Measurements from ENCODE around the gene TEK.

Gene TEK

GRCh38 chr9:27258662-27259061, 149.6 kb downstream of the TEK start:
- DNase-seq = no peak

GRCh38 chr9:27260789-27261516, 151.9 kb downstream of the TEK start:
- DNase-seq = no peak

GRCh38 chr9:27261517-27262211, 152.6 kb downstream of the TEK start:
- DNase-seq = no peak

GRCh38 chr9:27272103-27272502, 163.1 kb downstream of the TEK start:
- no peak for DNase-seq

GRCh38 chr9:27273186-27273585, 164.2 kb downstream of the TEK start:
- no peak for DNase-seq

- no peak for DNase-seq
These were observed 167.4 kb downstream of the TEK start for GRCh38 chr9:27276193-27277030.

- DNase-seq = no peak
These were observed 169.3 kb downstream of the TEK start for GRCh38 chr9:27278374-27278773.

GRCh38 chr9:27279611-27280010, 170.6 kb downstream of the TEK start:
- DNase-seq = no peak

All from activated T-cell treated with anti-CD3 and anti-CD28 coated beads, Interleukin-2, amount 50 U/mL, for 1 hour (primary cell).